GM11168 (cell line): ENCODE measurements around the gene RAB11FIP4.

Experiments used
- in situ Hi-C: fragments of 300-500 bp; cut with MboI; formaldehyde crosslinking; loops from one replicate; pipeline ENCODE4 v1.12.0; 2022; ENCODE audit warnings: low sequenced_read_pairs; ENCODE audit not compliant: unreplicated experiment

The RAB11FIP4 gene

GRCh38 chr17:31533546-31534155 lies 142.2 kb downstream of the RAB11FIP4 start:
- in situ Hi-C loops = no loop called here

GRCh38 chr17:31534223-31534888 lies 142.9 kb downstream of the RAB11FIP4 start:
- in situ Hi-C loops = no loop called here

- in situ Hi-C loops = no loop called here
Measured at GRCh38 chr17:31535581-31535981, 144.1 kb downstream of the RAB11FIP4 start.

- in situ Hi-C loops = no loop called here
Measured at GRCh38 chr17:31536451-31536850, 145.0 kb downstream of the RAB11FIP4 start.

- in situ Hi-C loops = no loop called here
Measured at GRCh38 chr17:31537565-31538011, 146.1 kb downstream of the RAB11FIP4 start.

DNA sequence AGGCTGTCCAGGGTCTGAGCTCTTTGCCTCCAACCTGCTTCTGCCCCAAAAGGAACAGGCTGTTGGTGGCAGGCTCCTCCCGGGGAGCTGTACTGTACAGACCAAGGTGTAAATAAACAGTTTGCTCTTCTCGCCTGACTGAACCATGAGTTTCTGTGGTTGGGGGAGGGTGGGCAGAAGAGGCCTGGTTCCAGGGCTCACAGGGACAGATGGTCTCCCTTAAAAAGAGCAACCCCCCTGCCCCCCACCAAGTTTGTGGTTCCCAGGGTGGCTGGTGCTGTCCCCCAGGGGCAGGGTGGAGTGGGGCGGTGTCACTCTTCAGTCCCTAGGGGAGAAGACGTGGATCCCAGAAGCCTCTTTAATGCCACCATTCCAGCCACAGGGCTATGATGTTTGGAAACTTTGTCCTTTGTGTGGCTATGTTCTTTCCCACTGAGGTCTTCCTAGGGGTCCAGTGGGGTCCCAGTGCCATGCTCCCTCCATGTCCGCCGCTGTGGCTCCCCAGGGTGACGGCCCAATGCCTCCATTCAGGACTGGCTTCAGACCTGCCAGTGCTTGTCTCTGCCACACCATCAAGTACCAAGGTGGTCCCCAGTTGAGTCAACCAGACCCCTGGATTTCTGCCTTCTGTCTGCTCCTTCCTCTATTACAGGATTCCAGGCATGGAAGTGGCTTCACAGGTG lies 146.7 kb downstream of the RAB11FIP4 start:
- in situ Hi-C loops = no loop called here

- in situ Hi-C loops = no loop called here
Measured at GRCh38 chr17:31540602-31541307, 149.3 kb downstream of the RAB11FIP4 start.

DNA sequence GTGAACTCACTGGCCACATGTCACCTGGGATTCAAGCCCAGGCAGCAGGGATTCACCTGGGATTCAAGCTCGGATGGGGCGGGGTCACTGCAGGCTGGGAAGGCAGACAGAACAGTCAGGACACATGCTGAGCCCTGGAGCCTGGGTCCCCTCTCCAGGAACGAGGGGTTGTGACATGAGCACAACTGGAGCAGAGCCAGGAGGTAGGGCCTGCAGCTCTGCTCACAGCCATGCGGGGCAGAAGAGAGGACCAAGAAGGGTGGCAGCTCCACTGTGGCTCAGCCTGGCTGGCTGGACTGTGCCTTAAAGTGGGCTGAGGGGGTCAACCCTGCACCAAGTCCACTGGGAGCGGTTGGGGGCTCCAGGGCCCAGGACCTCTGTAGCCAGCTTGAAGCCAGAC lies 150.1 kb downstream of the RAB11FIP4 start:
- in situ Hi-C loops = no loop called here

DNA sequence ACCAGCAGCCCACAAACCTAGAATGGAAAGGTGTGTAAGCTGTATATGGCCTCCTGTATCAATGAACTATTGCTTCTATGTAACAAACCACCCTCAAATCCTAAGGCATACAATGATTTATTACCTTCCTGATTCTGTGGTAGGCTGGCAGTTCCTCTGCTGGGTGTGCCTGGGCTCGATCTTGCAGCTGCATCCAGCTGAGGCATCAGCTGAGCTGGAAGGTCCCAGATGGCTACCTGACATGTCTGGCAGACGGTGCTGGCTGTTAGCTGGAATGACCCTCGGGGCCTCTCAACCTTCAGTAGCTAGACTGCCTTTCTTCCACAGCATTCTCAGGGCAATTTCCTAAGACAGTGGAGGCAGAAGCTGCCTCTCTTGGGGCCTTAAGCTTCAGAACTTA lies 152.7 kb downstream of the RAB11FIP4 start:
- in situ Hi-C loops = no loop called here

DNA sequence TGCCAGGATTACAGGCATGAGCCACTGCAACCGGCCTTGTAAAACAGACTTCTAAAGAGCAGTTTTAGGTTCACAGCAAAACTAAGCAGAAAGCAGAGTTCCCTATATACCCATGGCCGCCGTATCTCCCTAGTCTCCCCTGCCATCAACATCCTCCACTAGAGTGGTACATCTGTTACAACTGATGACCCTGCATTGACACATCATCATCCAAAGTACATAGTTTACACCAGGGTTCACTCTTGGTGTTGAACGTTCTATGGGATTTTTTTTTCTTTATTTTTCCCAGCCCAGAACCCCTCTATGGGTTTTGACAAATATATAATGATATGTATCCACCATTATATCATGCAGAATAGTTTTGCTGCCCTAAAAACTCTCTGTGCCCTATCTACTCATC lies 155.2 kb downstream of the RAB11FIP4 start:
- in situ Hi-C loops = no loop called here

GRCh38 chr17:31548709-31549108 lies 157.2 kb downstream of the RAB11FIP4 start:
- in situ Hi-C loops = no loop called here

- in situ Hi-C loops = no loop called here
Measured at GRCh38 chr17:31549121-31549524, 157.6 kb downstream of the RAB11FIP4 start.

DNA sequence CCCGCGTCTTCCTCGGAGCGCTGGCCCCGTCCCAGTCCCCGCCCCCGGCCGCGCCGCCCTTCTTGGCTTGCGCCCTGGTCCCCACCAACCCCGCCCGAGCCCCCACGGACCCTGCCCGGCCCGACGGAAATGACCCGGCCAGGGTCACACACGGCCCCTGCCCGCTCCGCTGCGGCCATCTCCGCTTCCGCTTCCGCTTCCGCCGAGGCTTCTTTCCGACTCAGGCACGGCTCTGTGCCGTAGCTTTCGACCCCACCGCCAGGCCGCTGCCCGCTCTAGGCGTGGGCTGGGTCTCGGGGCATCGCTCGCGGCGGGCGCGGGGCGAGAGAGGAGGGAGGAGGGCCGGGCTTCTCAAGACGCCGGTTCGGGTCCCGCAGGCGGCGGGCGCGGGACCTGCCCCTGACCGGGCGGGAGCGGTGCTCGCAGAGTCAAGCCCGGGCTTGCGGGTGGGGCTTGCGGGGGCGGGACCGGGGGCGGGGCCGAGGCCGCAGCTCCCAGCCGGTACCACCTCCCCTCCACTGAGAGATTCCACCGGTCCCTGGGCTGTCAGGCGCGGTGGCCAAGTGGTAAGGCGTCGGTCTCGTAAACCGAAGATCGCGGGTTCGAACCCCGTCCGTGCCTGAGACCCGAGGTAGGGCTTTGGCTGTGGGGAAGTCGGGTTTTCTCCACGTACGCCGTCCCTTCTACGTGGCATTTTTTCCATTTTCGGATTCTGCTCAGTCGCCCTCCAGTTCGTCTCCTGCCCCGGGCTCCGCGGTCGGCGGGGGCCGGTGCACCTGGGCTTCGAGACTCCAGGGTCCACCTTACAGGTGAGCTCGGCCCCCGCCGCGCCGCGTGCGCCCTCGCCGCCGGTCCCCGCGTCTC lies 158.3 kb downstream of the RAB11FIP4 start:
- in situ Hi-C loops = loop anchor here (10.0 kb wide), 1 partner anchor 285 kb away; no protein-coding TSS in a partner anchor

GRCh38 chr17:31550389-31551056 lies 159.0 kb downstream of the RAB11FIP4 start:
- in situ Hi-C loops = loop anchor here (10.0 kb wide), 1 partner anchor 284 kb away; no protein-coding TSS in a partner anchor

DNA sequence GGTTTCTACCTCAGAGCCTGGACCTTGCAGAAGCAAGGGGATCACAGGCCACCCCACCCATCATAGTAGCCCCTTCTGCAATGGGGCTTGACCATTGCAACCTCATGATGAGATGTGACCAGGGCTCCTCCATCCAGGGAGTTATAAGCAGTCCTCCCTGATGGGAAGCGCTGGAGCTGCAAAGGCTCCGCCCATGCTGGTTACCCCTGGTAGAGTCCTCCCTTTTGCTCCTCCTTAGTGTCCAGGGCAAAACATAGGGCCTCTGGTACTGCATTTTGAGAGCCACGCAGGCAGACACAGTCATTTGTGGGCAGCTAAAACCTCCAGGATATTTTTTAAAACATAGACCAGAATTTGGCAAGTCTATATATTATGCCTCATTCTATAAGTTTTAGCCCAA lies 161.1 kb downstream of the RAB11FIP4 start:
- in situ Hi-C loops = loop anchor here (10.0 kb wide), 1 partner anchor 282 kb away; no protein-coding TSS in a partner anchor

DNA sequence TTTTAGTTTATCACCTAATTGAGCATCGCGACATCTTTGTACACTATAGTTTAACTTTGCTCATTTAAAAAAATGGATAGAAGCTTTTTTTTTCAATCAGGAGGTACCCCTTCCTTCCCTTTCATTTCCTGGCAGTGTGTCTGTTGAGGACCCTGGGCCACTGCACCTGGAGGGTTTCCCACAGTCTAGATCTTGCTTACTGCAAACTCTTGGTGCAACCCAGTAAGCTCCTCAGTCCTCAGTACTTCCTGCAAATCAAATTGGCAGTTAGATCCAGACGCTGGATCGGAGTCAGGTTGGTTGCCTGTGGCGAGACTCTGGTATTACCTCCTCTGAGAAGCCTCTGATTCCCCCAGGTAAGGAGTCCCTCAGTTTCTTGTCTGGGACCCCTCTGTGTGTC lies 162.0 kb downstream of the RAB11FIP4 start:
- in situ Hi-C loops = loop anchor here (10.0 kb wide), 1 partner anchor 281 kb away; no protein-coding TSS in a partner anchor

DNA sequence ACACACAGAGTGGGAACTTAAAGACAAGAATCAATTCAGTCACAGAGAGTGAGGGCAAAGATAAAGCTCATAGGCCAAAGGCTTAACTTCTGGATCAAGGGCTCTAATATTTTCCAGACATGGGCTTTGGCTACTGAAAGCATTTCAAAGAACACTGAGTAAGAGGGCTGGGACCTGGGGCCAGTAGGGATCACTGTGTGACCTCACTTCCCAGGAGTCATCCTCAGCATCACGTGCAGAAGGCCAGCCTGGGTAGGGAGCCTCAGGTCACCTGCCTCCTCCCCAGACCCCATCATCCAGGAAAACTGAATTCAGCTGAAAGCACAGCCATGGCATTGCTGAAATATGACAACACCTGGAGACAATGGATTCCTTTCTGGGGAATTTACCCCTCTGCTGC lies 163.5 kb downstream of the RAB11FIP4 start:
- in situ Hi-C loops = loop anchor here (10.0 kb wide), 1 partner anchor 280 kb away; no protein-coding TSS in a partner anchor

GRCh38 chr17:31556969-31557645 lies 165.6 kb downstream of the RAB11FIP4 start:
- in situ Hi-C loops = loop anchor here (10.0 kb wide), 1 partner anchor 278 kb away; no protein-coding TSS in a partner anchor
